Common myeloid progenitor, CD34-positive (primary cell): ENCODE results near the gene CACNA2D1.

Experiments used
- CTCF ChIA-PET: fragments of 350-600 bp; sonication (Branson Sonifier 250); formaldehyde crosslinking; loops from one replicate; lab custom pipeline; 2021; ENCODE audit warnings: antibody characterized with exemption; lab: Charles Lee
- POLR2A ChIA-PET: fragments of 350-600 bp; sonication (Branson Sonifier 250); formaldehyde crosslinking; loops from one replicate; lab custom pipeline; 2021; ENCODE audit warnings: antibody characterized with exemption; lab: Charles Lee
- DNase-seq, 3 donors: peaks; one replicate each; pipeline versions ENCODE4 v3.0.0 to v3.0.0-alpha.2; 2013
- H3K27ac ChIP-seq, 2 experiments: 1 replicate in 1 of 2; 2 replicates in 1 of 2; pipeline ENCODE4 v1.7.0; 2013; ENCODE audit warnings: inconsistent platforms in 2 of 2, low read length in 2 of 2, mild to moderate bottlenecking in 2 of 2, low read depth in 1 of 2, moderate library complexity in 1 of 2; ENCODE audit not compliant: severe bottlenecking in 2 of 2, insufficient read depth in 1 of 2, poor library complexity in 1 of 2
- H3K27me3 ChIP-seq, 5 experiments: replicated peaks in 2 of 5; 1 replicate in 3 of 5; 2 replicates in 2 of 5; pipeline versions ENCODE4 v1.6.1 to v1.7.0; 2013; ENCODE audit warnings: low read length in 4 of 5, mild to moderate bottlenecking in 2 of 5, moderate library complexity in 2 of 5, inconsistent platforms in 1 of 5; ENCODE audit not compliant: insufficient read depth in 5 of 5, control insufficient read depth in 4 of 5
- H3K36me3 ChIP-seq, 4 experiments: 1 replicate in 2 of 4; 2 replicates in 2 of 4; pipeline versions ENCODE4 v1.6.1 to v1.7.0; 2013; ENCODE audit warnings: low read length in 3 of 4, control low read depth in 1 of 4, mild to moderate bottlenecking in 1 of 4; ENCODE audit not compliant: control insufficient read depth in 4 of 4, insufficient read depth in 4 of 4
- H3K4me1 ChIP-seq, 4 experiments: 1 replicate in 3 of 4; 2 replicates in 1 of 4; pipeline versions ENCODE4 v1.6.1 to v1.7.1; 2013; ENCODE audit warnings: low read length in 3 of 4, mild to moderate bottlenecking in 3 of 4, control low read depth in 1 of 4, inconsistent platforms in 1 of 4, moderate library complexity in 1 of 4; ENCODE audit not compliant: control insufficient read depth in 4 of 4, insufficient read depth in 4 of 4; ENCODE audit errors: control extremely low read depth in 1 of 4
- H3K4me3 ChIP-seq, 7 experiments: 1 replicate in 4 of 7; 2 replicates in 3 of 7; pipeline versions ENCODE4 v1.5.1 to v1.7.0; 2013; ENCODE audit warnings: mild to moderate bottlenecking in 7 of 7, low read length in 6 of 7, moderate library complexity in 6 of 7, inconsistent platforms in 2 of 7, low read depth in 2 of 7, control low read depth in 1 of 7; ENCODE audit not compliant: insufficient read depth in 4 of 7, control insufficient read depth in 1 of 7; ENCODE audit errors: extremely low read depth in 1 of 7
- H3K9me3 ChIP-seq, 5 experiments: 1 replicate in 4 of 5; 2 replicates in 1 of 5; pipeline versions ENCODE4 v1.6.1 to v1.7.1; 2013; ENCODE audit warnings: low read length in 4 of 5, mild to moderate bottlenecking in 2 of 5, inconsistent platforms in 1 of 5, low read depth in 1 of 5, moderate library complexity in 1 of 5; ENCODE audit not compliant: control insufficient read depth in 4 of 5, insufficient read depth in 2 of 5; ENCODE audit errors: control extremely low read depth in 1 of 5
- WGBS: methylation state at CpG from one replicate; pipeline ENCODE4 v1.1.5; 2013; ENCODE audit not compliant: insufficient coverage; 5-methylcytosine and 5-hydroxymethylcytosine counted together

The CACNA2D1 gene

GRCh38 chr7:82226191-82226590 lies 217.4 kb downstream of the CACNA2D1 start:
- no peaks in the 10 kb centered on the region for H3K4me1 ChIP-seq
- DNase-seq = no peak
- H3K36me3 ChIP-seq = no peaks in the 10 kb centered on the region
- no peak overlapping the region for H3K27ac ChIP-seq
- WGBS = no CpG with 5 or more reads among the region's 3 CpGs
- H3K9me3 ChIP-seq = no peaks in the 10 kb centered on the region
- CTCF ChIA-PET = no interaction called here
- H3K4me3 ChIP-seq = no peak overlapping the region
- POLR2A ChIA-PET = no interaction called here
- no peaks in the 10 kb centered on the region for H3K27me3 ChIP-seq

DNA sequence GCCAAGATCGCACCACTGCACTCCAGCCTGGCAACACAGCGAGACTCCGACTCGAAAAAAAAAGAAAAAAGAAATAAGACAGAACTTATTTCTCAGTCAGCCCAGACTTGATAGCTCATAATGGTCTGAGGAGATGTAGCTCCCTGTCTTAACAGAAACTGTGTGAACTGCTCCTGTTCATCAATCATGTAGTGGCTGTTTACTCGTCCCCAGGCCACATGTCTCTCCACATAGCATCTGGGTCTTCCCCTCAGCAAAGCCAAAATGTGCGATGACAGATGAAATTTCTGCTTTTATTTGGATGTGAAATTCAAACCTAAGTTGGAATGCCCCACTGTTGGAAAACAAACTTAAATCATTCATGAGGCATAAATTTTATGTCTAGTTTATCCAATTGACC lies 219.0 kb downstream of the CACNA2D1 start:
- no peaks in the 10 kb centered on the region for H3K9me3 ChIP-seq
- H3K4me1 ChIP-seq = no peaks in the 10 kb centered on the region
- 93% methylated on average over 5 of the region's 6 CpGs for WGBS
- no peak overlapping the region for H3K4me3 ChIP-seq
- H3K36me3 ChIP-seq = no peaks in the 10 kb centered on the region
- H3K27me3 ChIP-seq = no peaks in the 10 kb centered on the region
- no peak overlapping the region for H3K27ac ChIP-seq
- POLR2A ChIA-PET = no interaction called here
- CTCF ChIA-PET = no interaction called here
- no peak for DNase-seq

GRCh38 chr7:82223580-82223979 lies 220.0 kb downstream of the CACNA2D1 start:
- Histone ChIP-seq H3K27me3 (no peaks in the 10 kb centered on the region), H3K27ac (no peak overlapping the region), H3K36me3 (no peaks in the 10 kb centered on the region), H3K9me3 (no peaks in the 10 kb centered on the region), H3K4me1 (no peaks in the 10 kb centered on the region), H3K4me3 (no peak overlapping the region)
- 83% methylated on average over 2 of the region's 3 CpGs for WGBS
- POLR2A ChIA-PET = no interaction called here
- DNase-seq = no peak
- CTCF ChIA-PET = no interaction called here

DNA sequence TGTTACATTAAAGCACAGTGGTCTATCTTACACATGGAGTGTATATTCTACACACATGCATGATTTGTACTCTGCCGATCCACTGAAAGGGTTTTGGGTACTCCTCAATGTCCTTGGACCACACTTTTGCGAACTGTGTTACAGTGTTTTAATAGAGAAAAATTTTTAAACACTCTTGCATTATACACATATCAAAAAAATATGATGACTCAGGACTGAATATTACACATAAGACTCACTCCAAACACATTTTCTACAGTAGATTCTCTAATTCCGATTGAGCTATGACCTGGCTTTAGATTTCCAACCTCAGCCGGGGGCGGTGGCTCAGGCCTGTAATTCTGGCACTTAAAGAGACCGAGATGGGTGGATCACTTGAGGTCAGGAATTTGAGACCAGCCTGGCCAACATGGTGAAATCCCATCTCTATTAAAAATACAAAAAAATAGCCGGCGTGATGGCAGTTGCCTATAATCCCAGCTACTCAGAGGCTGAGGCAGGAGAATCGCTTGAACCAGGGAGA lies 222.4 kb downstream of the CACNA2D1 start:
- ChIA-PET POLR2A (no interaction called here), CTCF (interaction anchor here (0.6 kb wide), 1 partner anchor 8 kb away, joined by 3 read pairs; no protein-coding TSS in a partner anchor)
- no peaks in the 10 kb centered on the region for H3K9me3 ChIP-seq
- H3K36me3 ChIP-seq = no peaks in the 10 kb centered on the region
- H3K4me3 ChIP-seq = no peak overlapping the region
- H3K27me3 ChIP-seq = no peaks in the 10 kb centered on the region
- no peak for DNase-seq
- H3K27ac ChIP-seq = no peak overlapping the region
- no peaks in the 10 kb centered on the region for H3K4me1 ChIP-seq
- WGBS = 99% methylated on average over 8 of the region's 9 CpGs

DNA sequence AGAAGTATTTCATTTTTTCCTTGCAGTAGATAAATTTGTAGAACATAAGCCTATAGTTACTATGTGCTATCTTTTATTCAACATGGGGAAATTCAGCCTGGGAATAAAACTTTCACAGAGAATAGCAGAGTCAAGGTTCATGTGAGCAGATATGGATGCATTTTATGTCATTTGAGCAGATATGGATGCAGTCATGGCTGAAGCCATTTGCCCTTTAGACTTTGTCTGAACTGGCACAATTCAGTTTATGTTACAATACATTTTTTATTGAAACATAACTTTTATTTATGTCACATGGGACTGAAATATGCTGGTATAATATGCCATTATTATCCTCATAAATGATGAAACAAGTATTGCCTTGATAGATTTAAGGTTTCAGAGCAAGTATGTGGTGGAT lies 231.1 kb downstream of the CACNA2D1 start:
- DNase-seq = no peak
- no peaks in the 10 kb centered on the region for H3K36me3 ChIP-seq
- H3K9me3 ChIP-seq = peaks cover 0 to 4% (median 0%) of the 10 kb centered on the region in 5 experiments
- no peak overlapping the region for H3K27ac ChIP-seq
- H3K4me3 ChIP-seq = no peak overlapping the region
- H3K27me3 ChIP-seq = no peaks in the 10 kb centered on the region
- POLR2A ChIA-PET = no interaction called here
- no peaks in the 10 kb centered on the region for H3K4me1 ChIP-seq
- CTCF ChIA-PET = no interaction called here

- Histone ChIP-seq H3K36me3 (no peaks in the 10 kb centered on the region), H3K4me3 (no peak overlapping the region), H3K27ac (no peak overlapping the region), H3K9me3 (peaks cover 0 to 4% (median 0%) of the 10 kb centered on the region in 5 experiments), H3K27me3 (no peaks in the 10 kb centered on the region), H3K4me1 (no peaks in the 10 kb centered on the region)
- 100% methylated on average over 1 of the region's 1 CpG for WGBS
- no peak for DNase-seq
- ChIA-PET POLR2A (no interaction called here), CTCF (interaction anchor here (0.6 kb wide), 1 partner anchor 119 kb away, joined by 3 read pairs; no protein-coding TSS in a partner anchor)
Measured at GRCh38 chr7:82211333-82211732, 232.2 kb downstream of the CACNA2D1 start.

DNA sequence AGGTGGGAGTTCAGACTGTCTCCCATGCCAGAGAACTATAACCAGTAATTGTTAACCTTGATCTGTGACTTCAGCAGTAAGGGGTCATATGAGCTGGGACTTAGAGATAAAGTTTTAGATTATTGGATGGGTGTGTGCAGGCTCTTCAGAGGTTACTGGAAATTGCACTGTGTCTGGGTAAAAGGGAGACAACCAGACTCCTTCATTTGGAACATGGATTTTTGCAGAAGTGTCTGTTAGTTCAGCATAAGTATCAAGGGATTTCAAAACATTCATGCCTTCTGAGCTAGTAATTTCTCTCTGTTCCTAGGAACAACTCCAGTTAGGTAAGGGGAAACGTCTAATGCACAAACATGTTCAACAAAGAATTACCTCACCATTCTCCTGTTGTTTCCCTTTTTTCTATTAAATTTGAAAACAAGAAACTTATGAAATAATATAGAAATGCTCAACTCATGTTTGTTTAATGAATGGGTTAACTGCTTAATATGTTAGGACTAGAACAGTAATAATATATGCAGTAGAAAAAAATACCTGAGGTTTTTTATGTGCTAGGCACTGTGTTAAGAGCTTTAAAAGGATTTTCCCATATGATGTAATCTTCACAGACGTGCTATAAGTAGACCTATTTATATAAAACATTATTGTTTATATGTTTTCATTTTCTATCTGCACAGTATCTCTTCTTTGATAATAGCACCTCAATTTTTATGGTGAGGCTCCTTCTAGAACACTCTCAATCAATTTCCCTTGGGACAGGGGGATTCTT lies 233.0 kb downstream of the CACNA2D1 start:
- CTCF ChIA-PET = no interaction called here
- H3K36me3 ChIP-seq = no peaks in the 10 kb centered on the region
- WGBS = no CpG with 5 or more reads among the region's 2 CpGs

More for the DNA sequence above, 233.0 kb downstream of the CACNA2D1 start:
- Histone ChIP-seq H3K27me3 (no peaks in the 10 kb centered on the region), H3K4me3 (no peak overlapping the region), H3K9me3 (peaks cover 0 to 4% (median 0%) of the 10 kb centered on the region in 5 experiments), H3K27ac (no peak overlapping the region), H3K4me1 (no peaks in the 10 kb centered on the region)
- POLR2A ChIA-PET = no interaction called here
- DNase-seq = no peak
